ENCODE data around the gene PER3.

PER3 gene

DNA sequence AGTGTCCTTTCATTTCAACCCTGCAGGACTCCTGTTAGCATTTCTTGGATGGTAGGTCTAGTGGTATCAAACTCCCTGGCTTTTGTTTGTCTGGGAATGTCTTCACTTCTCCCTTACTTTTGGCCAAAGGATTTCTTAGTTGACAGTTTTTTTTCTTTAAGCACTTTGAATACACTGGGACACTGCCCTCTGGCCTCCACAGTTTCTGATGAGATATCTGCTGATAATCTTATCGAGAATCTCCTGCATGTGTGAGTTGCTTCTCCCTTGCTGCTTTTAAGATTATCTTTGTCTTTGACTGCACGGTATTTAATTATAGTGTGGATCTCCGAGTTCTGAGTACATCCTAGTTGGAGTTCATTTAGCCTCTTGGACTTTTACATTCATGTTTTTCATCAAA, 55.4 kb downstream of the PER3 start:
- DNase-seq: no peak

DNA sequence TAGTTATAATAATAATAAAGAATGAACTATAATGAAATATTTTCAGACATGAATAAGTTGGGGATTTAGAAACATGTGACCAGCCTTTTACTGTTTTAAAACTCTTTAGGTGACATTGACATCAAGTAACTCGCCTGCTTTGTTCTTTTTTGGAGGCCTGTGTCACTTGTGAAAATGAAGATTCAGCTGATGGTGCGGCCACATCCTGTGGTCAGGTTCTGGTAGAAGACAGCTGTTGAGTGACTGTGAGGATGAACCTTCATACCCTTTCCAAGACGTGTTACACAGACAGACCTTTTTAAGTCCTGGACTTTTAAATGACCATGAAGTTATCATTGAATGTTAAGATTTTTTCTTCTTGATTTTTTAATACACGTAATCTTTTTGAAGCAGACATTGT, 58.4 kb downstream of the PER3 start:
- no peak for DNase-seq

DNA sequence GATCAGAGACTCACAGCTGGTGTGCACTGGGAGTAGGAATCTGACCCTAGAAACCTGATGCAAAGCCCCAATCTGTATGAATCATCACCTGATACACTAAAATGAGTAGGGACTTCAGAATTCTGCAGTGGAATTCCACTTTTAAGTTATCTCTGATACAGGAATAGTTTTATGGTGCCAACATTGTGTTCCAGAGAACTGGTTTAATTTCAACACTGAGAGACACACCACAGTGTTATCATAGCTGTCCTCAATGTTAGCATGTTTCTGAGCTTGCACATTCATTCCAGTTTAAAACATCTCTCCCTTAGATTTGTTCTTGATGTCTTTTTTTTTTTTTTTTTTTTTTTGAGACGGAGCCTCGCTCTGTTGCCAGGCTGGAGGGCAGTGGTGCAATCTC, 61.7 kb downstream of the PER3 start:
- peak; percentile 11 for DNase-seq

DNA sequence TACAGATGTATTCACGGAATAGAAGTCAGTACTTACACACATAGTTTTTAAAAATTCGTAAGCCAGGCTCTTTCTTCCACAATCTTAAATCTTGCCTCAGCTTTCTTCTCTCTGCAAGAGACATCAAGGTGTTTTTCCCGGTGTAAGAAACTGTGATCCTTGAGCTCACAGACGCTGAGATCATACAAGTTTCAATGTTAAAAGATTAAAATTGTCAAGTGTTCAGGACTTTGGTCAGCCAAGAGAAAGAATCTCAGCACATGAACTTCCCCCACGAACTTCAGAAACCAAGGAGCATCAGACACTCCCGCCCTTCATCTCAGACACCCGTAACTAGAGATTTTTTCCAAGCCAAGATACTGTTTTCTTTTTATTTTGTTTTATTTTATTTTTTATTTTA, 62.6 kb downstream of the PER3 start:
- no peak for DNase-seq

DNA sequence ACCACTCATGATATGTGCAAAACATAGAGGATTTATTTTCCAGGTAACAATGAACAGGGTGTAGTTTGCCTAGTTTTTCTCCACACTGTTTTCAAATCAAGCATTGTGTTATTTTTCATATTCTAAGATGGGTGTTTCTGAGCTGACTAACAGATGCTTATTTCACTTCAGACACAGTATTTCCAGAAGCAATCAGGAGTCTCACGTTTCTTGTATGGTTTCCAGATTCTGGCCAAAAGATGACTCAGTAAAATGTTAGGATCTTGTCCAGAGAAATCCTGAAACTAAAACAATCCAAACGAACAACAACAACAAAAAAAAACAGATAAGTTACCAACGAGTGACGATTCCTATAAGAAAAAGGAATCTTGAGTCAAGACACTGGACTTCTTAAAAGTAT, 63.5 kb downstream of the PER3 start:
- DNase-seq: peak; percentile 52

DNA sequence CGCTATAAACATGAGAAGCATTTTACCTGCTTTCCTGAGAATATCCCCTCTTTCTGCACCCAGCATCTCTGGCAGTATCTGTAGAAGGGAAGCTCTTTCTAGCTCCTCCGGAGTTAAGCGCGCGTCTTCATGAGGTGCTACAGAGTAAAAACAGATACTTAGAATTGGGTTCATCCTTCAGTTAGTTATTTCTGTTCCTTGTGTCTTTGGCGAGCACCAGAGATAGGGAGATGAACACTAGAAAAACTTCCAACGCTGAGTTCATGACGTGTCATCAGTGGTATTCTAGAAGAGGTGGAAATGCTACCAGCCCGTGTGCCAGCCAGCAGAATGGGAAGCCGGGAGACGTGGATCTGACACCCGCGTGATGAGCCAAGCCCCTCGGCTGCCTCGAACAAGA, 66.7 kb downstream of the PER3 start:
- DNase-seq: no peak

DNA sequence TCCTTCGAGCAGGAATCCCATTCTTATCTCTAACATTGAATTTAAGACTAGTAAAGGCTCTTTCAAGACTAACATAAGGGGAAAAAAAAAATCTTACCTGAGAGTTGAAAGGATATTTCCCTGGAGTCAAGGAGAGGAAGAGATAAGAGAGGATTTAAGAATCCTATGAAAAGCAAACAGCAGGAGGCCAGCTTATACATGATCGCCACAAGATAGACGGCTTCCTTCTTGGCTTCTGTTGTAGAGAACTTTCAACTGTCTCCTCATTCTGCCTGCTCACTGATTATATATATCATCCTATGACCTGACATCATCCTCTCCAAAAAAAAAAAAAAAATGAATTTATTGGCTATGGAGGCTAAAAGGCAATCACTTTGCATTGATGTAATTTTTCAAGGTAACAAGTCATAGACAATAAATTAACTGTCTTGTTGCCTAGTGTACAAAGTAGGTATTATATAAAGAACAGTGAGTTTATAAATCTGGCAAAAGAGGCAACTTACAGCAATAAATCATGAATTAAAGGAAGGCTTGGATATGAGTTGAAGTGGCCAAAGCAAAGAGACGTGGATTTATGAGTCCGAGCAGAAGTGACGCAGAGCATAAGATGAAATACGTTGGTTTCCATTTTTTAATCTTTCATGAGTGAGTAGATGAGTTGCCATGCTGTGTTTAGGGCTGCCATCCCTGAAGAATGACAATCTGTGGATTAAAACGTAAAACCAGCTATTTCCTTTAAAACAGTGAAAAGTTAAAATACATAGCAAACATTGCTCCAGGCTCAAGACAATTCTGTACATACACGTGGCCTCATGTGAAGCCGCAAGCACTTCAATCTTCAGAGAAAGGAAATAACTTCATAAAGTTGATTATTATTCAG, 69.0 kb downstream of the PER3 start, which contains the start of gene UTS2:
Gene UTS2, minus strand, starts transcription at position 262 of the 880 bp plus-strand sequence. Its CDS starts 62 bp downstream, at position 200.
- DNase-seq: no peak

DNA sequence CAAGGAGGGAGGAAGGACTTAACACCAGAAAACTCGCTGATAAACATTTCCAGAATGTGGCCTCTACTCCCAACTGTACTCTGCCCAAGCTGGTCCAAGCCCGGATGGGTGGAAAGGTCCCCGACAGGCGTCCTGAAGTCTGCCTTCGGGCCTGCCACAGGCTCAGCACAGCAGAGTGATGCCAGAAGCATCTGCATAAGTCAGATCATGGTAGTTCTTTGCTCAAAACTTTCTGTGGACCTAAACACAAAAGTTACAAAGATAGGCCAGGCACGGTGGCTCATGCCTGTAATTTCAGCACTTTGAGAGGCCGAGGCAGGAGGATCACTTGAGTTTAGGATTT, 69.6 kb downstream of the PER3 start:
- DNase-seq: no peak

DNA sequence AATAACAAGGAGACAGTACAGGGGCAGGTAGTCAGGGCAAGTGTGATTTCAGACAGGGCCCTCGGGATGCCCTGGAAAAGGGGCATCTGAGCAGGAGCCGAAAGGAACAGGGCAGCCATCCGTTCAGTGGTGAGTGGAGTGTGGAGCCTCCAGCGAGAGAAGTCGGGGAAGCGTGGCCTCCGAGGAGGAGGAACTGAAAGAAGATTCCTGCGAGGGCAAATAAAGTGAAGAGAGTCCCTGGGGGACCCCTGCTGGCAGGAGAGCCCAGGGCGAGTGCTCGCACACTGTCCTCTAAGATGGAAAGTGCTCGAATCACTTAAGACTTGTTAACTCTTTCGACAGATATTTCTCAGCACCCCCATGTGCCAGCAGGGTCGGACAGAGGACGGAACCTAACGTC, 72.3 kb downstream of the PER3 start:
- DNase-seq: peak; percentile 7

DNA sequence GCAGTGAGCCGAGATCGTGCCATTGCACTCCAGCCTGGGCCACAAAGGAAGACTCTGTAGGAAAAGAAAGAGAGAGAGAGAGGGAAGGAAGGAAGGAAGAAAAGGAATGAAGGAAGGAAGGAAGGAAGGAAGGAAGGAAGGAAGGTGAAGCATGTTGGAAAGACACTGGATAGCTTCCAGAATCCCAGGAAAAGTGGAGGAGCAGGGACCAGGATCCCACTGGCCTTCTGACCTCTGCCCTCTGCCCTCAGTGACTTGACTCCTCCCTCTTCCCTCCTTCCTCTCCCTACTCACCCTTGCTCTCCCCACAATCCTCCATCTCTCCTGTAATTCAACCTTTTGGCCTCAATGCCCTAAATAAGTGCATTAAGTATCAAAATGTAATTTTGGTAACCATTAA, 72.9 kb downstream of the PER3 start:
- DNase-seq: no peak

DNA sequence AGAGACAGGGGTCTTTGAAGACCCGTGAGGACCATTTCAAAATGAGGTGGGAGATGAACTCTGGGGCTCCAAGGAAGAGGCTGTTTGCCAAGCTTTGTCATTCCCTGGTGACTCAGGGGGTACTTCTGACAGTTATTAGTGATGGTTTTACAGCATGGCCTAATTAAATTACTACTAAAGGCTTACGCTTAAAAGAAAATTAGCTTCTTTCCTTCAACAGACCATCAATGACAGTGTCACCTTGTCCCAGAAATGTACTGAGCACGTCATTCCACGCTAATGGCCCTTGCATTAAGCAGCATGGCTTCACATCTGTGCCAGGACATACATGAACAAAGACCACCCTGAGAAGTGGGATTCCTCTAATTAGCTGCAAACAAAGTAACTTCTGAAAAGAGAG, 73.9 kb downstream of the PER3 start:
- DNase-seq: no peak

DNA sequence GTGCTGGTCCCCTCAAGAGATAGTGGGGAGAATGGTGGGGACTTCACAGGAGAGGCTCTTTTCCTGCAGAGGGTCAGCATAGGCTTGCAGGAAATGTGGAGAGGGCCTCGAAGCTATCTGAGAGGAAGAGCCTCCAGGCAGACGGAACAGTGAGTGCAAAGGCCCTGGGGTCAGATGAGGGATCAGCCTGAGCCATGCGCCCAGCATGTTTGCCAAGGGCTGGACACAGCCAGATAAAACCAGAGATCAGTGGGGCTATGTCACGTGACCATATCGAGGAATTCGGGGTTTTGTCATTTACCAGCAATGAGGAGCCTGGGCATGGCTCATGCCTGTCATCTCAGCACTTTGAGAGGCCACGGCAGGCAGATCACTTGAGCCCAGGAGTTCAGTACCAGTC, 75.3 kb downstream of the PER3 start:
- no peak for DNase-seq

DNA sequence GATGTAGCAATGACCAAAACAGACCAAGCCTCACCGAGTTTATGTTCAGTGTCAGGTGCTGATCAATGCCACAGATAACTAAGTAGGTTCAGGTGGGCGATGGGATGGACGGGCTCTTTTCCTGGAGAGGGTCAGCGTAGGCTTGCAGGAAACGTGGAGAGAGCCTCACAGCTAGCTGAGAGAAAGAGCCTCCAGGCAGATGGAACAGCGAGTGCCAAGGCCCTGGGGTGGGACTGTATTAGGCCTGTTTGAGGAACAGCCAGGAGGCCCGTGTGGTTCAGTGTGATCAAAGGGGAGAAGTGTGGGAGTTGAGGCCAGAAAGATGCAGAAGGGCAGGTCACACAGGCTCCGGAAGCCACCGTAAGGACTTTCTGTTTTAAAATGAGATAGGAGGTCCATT, 76.0 kb downstream of the PER3 start:
- DNase-seq: no peak

DNA sequence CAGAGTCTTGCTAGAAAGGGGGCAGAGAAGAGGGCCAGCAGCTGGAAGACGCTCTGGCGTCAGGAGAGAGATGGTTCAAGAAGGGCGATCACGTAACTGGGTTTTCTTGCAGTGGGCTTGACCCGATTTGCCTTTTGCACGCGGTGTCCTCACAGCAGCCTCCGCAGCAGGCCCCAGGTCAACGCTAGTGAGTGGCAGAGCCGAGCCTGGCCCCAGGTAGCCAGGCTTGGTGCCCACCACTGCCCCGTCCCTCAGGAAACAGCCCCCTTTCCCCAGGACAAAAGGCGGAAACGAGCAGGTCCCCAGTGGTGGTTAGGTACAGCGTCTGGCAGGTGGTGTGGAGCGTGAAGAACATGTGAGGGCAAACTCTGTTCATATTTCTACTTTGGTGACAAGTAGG, 77.4 kb downstream of the PER3 start:
- DNase-seq: no peak

DNA sequence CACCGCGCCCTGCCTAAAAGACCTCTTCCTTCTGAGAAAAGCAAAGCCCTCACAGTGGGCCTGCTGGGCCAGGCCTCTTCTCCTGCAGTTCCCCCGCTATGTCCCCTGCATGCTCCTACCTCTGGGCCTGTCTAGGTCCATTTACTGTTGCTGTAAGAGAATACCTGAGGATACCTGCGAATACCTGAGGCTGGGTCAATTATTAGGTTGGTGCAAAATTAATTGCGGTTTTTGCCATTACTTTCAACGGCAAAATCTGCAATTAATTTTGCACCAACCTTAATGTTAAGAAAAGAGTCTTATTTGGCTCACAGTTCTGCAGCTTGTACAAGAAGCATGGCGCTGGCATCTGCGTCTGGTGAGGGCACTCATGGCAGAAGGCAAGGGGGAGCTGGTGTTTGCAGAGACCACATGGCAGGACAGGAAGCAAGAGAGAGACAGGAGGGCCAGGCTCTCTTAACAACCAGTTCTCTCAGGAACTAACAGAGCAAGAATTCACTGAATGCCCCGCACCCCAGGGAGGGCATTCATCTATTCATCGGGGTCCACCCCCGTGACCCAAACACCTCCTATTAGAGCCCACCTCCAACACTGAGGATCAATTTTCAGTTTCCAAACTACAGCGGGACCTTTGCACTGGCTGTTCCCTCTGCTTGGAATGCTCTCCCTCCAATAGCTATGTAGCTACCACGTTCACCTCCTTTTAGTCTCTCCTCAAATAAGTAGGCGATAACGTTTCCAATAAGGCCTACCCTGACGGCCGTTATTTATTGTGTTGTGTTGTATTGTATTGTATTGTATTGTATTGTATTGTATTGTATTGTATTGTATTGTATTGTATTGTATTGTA, 78.3 kb downstream of the PER3 start:
- DNase-seq: no peak

DNA sequence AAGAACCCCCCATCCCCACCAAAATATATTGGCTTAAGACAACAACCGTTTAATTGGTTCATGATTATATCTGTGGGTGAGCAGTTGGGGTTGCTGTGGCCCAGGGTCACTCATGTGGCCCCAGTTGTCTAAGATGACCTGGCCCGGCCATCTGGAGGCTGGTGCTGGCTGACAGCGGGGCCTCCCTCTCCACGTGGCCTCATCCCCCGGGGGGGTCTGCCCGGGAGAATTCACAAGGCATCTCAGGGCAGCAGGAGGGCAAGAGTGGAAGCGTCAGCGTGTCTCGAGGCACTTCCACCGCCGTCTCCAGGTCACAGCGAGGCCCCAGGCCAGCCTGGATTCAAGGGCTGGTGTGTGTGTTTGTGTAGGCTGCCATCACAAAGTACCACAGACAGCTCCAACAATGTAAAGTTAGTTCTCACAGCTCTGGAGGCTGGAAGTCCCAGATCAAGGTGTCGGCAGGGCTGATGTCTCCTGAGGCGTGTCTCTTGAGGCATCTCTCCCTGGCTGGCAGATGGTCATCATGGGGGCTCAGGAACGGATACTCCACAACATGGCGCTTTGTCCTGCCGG, 79.8 kb downstream of the PER3 start:
- no peak for DNase-seq

DNA sequence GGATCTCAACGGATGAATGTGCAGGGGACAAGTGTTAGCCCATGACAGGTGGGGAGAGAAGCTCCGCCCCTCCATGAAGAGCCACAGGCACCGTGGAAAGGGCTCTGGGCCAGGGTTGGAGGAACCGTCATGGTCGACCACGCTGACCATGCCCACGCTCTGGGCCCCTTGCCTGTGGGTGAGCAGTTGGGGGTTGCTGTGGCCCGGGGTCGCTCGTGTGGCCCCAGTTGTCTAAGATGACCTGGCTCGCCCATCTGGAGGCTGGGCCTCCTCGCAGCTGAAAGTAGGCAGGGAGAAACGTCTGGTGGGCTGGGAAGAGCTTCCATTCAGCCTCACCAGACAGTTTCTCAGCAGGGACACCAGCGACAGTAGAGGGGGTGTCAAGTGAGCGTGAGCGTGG, 81.9 kb downstream of the PER3 start:
- no peak for DNase-seq

DNA sequence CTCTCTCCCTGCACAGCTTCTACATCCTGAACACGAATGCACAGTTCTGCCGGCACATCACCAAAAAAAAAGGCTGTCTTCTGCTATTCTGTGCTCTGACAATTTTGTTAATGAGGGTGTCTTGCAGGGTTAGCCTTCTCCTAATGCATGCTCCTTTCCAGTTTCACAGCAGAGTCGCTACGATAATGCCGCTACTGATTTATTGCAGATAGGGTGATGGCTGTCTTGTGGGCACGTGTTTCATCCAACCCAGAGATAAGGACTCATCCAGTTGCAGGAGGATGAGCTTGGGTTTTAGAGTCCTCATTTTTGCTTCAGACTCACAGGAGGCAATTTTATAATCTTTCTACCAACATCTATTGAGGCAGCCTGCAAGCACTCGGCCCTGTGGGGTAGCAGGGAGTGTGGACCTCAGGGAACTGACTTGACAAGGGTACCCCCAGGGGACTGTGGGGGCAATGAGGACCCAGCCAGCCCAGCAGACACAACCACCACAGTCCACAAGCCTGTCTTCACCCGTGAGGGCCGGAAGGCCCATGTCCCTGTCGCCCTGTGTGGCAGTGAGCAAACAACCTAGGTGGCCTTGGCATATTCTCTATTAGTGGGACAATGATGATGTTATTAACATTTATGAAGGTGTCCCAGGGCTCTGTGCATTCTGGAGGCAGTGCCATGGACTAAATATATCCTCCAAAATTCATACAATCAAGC, 84.1 kb downstream of the PER3 start:
- no peak for DNase-seq

DNA sequence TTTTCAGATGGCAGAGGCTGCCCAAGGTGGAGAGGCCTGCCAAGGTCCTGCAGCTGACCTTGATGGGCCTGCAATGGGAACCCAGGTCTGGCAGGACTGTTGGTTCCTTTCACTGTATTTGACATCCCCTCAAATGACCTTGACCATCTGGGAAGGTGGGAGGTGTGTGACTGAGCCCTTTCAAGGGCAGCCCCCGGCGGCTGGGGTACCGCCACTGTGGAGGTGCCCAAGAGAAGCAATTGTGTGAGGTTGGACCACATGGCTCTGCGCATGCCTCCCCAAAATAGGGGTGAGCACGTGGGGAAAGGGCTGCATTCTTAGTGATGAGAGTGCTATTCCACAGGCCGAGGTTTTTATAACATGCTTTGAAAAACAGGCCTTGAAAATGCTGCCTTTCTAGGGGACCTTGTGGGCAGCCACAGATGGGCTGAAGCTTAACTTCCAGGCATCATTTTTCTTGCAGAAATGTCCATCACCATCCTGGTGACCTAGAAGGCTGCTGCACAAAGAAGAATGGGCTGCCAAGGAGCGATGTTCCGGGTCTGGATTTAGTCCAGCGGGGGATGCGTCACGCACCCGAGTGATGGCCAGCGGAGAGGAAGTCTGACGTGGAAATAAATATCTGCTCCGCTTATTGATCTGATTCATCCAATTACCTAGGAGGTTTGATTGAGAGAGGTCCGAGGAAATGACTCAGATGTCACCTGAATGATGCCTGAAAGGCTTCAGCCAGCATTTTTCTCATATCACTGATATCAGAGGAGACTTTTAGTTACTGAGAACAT, 85.2 kb downstream of the PER3 start:
- DNase-seq: no peak

DNA sequence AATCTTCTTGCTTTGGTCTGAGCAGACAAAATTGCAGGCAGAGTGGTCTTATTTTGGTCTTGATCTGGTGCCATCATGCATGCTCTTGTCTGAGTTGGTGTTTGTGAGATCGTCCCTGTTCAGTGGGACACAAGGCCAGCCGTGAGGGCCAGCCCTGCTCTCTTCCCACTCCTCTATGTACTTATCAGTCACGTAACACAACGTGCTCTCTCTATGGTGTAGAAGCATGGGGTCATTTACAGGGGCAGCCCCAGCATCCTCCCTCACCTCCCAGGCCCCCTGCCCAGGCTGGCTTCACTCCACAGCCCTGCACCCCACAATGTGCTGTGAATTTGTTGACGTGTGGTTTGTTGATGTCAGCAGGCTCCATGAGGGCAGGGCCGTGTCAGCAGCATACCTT, 87.0 kb downstream of the PER3 start:
- no peak for DNase-seq

DNA sequence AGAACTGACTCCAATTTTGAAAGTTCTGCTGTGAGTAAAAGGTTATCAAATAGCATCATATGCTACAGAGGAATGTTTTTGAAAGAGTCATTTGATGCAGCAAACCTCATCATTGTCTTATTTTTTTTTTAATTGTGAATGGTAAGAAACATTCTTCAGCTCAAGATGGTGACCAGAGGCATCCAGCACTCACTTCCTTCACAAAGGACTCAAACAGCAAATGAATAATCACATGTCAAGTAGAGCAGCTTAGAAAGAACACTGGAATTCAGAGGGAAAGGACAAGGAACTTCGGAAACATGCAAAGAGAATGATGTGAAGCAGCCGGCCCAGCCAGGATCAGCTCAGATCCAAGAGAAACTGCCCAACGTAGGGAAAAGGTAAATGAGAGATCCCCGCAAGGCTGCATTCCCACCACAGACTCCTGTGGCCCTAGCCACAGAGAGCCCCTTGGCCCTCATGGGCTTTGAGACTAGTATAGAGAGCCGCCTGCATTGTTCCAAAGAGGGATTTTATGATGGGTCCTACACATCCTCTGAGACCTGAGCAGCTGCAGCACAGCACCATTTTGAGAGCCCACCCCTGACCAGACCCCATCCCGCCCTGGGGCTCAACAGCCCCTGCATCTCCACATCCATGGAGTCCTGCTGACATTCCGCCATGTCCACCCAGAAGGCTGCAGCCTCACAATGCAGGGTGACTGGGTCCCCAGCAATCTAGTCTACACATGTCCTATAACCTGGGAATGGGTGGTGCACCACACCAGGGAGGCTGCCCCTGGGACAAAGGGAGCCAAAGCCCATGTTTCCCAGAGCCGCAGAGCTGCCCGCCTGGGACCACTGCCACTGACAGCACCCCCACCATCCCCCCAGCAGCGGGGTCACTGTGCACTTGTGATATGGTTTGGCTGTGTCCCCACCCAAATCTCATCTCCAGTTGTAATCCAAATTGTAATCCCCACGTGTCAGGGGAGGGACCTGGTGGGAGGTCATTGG, 90.0 kb downstream of the PER3 start:
- DNase-seq: no peak
